HepG2 (cell line): ENCODE results near the gene KCND2. TPM values are rescaled to one million over a fixed set of nuclear protein-coding genes. Genes with fewer than 3 reads are reported as not detected.

Experiments used
- ATAC-seq: fragments of 200-7000 bp; cut with Tn5 transposase; 3 replicates; pipeline ENCODE4 v1.9.1; 2020; ENCODE audit warnings: mild to moderate bottlenecking, moderate library complexity
- BruUV-seq: library from RNA; stranded (reverse); fragments of 400-500 nt; replicated peaks from 2 replicates; lab custom pipeline; 2021; lab: Mats Ljungman, UMichigan
- CTCF ChIA-PET: fragments of 300-600 bp; formaldehyde crosslinking; extraction: SDS; loops from one replicate; lab custom pipeline; 2021; ENCODE audit warnings: low total read pairs, inconsistent platforms, low intra/inter-chr PET ratio; lab: Yijun Ruan, JAX
- POLR2A ChIA-PET: fragments of 350-600 bp; sonication (Branson Sonifier 250); formaldehyde crosslinking; loops from one replicate; lab custom pipeline; 2020; ENCODE audit warnings: antibody characterized with exemption, inconsistent platforms; lab: Yijun Ruan, JAX
- DNase-seq: peaks from one replicate; pipeline ENCODE4 v3.0.0-alpha.2; 2015; ENCODE audit warnings: low spot score
- FAIRE-seq: peaks from 3 replicates; lab custom pipeline; 2011; peaks lifted over from hg19 to GRCh38; lab: Jason Lieb, UNC
- H2AFZ ChIP-seq: one replicate; pipeline ENCODE4 v1.6.1; 2011; ENCODE audit warnings: low read length, inconsistent platforms
- H3K27ac ChIP-seq: fragments of 300-600 bp; 3 replicates; pipeline ENCODE4 v1.8.0; 2011; ENCODE audit warnings: mixed run types, mild to moderate bottlenecking, mixed read lengths, low read length, inconsistent platforms; ENCODE audit not compliant: insufficient read depth; ENCODE audit errors: extremely low read length
- H3K27me3 ChIP-seq, 2 experiments: fragments of 200-600 bp in 1 of 2; 2 replicates in 1 of 2; 3 replicates in 1 of 2; pipeline versions ENCODE4 v1.6.0 to v1.8.0; 2011; ENCODE audit warnings: low read length in 2 of 2, mild to moderate bottlenecking in 2 of 2, moderate library complexity in 2 of 2, inconsistent platforms in 1 of 2; ENCODE audit not compliant: insufficient read depth in 2 of 2, control insufficient read depth in 1 of 2
- H3K36me3 ChIP-seq, 2 experiments: fragments of 200-600 bp in 1 of 2; replicated peaks in 1 of 2; 2 replicates in 1 of 2; 3 replicates in 1 of 2; pipeline versions ENCODE4 v1.5.1 to v1.8.0; 2011; ENCODE audit warnings: low read length in 2 of 2, inconsistent platforms in 1 of 2; ENCODE audit not compliant: insufficient read depth in 2 of 2, control insufficient read depth in 1 of 2
- H3K4me1 ChIP-seq: 2 replicates; pipeline ENCODE4 v1.5.1; 2012; ENCODE audit warnings: low read length, inconsistent platforms; ENCODE audit not compliant: insufficient read depth
- H3K4me2 ChIP-seq: 2 replicates; pipeline ENCODE4 v1.6.0; 2011; ENCODE audit warnings: low read depth, low read length, inconsistent platforms
- H3K4me3 ChIP-seq, 3 experiments: fragments of 200-600 bp in 1 of 3; sonication (generic), shearing (Covaris generic) in 1 of 3; replicated peaks in 1 of 3; 2 replicates each; pipeline ENCODE4 v1.5.1; 2011 to 2016; ENCODE audit warnings: low read length in 3 of 3, inconsistent platforms in 2 of 3, low read depth in 2 of 3, mild to moderate bottlenecking in 2 of 3, control low read depth in 1 of 3, mixed read lengths in 1 of 3; ENCODE audit not compliant: insufficient read depth in 1 of 3
- H3K79me2 ChIP-seq: one replicate; pipeline ENCODE4 v1.6.1; 2011; ENCODE audit warnings: low read length, inconsistent platforms; ENCODE audit not compliant: insufficient read depth
- H3K9ac ChIP-seq: 2 replicates; pipeline ENCODE4 v1.6.0; 2011; ENCODE audit warnings: mild to moderate bottlenecking, low read depth, low read length, inconsistent platforms; ENCODE audit not compliant: insufficient read depth
- H3K9me3 ChIP-seq: 2 replicates; pipeline ENCODE4 v1.5.1; 2012; ENCODE audit warnings: mild to moderate bottlenecking, low read length
- H4K20me1 ChIP-seq: 2 replicates; pipeline ENCODE4 v1.6.0; 2011; ENCODE audit warnings: inconsistent platforms, mild to moderate bottlenecking, low read length, moderate library complexity; ENCODE audit not compliant: insufficient read depth
- CBX5 ChIP-seq: sonication (generic); formaldehyde crosslinking; IDR thresholded peaks from 2 replicates; pipeline ENCODE4 v1.4.0; 2020; ENCODE audit warnings: missing genetic modification reagents, borderline replicate concordance
- FOXJ3 ChIP-seq: sonication (generic); formaldehyde crosslinking; IDR thresholded peaks from 2 replicates; pipeline ENCODE4 v1.4.0; 2020; ENCODE audit warnings: missing genetic modification reagents, mild to moderate bottlenecking, borderline replicate concordance
- HMG20A ChIP-seq: IDR thresholded peaks from 2 replicates; pipeline ENCODE4 v1.6.1; 2016; ENCODE audit warnings: borderline replicate concordance
- KLF11 ChIP-seq: IDR thresholded peaks from 2 replicates; pipeline ENCODE4 v1.6.1; 2016; ENCODE audit warnings: missing compliant biosample characterization
- KLF12 ChIP-seq: sonication (generic); formaldehyde crosslinking; IDR thresholded peaks from 2 replicates; pipeline ENCODE4 v1.4.0; 2020; ENCODE audit warnings: missing genetic modification reagents, borderline replicate concordance
- NRL ChIP-seq: sonication (generic); formaldehyde crosslinking; IDR thresholded peaks from 2 replicates; pipeline ENCODE4 v1.5.0; 2020; ENCODE audit warnings: missing genetic modification reagents, mild to moderate bottlenecking, moderate library complexity, borderline replicate concordance
- PLRG1 ChIP-seq: fragments of 450-650 bp; conservative IDR thresholded peaks from 2 replicates; pipeline ENCODE4 v1.6.1; 2016
- RNF2 ChIP-seq: fragments of 450-650 bp; conservative IDR thresholded peaks from 2 replicates; pipeline ENCODE4 v1.6.1; 2016; ENCODE audit warnings: low read depth
- RXRB ChIP-seq: IDR thresholded peaks from 2 replicates; pipeline ENCODE4 v1.6.1; 2016; ENCODE audit warnings: borderline replicate concordance, missing genetic modification reagents, missing compliant biosample characterization
- SIX1 ChIP-seq: sonication (generic); formaldehyde crosslinking; IDR thresholded peaks from 2 replicates; pipeline ENCODE4 v1.4.0; 2020; ENCODE audit warnings: missing genetic modification reagents, borderline replicate concordance
- XBP1 ChIP-seq: sonication (generic); formaldehyde crosslinking; IDR thresholded peaks from 2 replicates; pipeline ENCODE4 v1.5.0; 2020; ENCODE audit warnings: missing genetic modification reagents
- ZBTB8A ChIP-seq: sonication (generic); formaldehyde crosslinking; IDR thresholded peaks from 2 replicates; pipeline ENCODE4 v1.4.0; 2020; ENCODE audit warnings: mild to moderate bottlenecking, low read depth, missing genetic modification reagents, borderline replicate concordance
- ZMYM3 ChIP-seq: sonication (generic); formaldehyde crosslinking; IDR thresholded peaks from 2 replicates; pipeline ENCODE4 v1.5.1; 2020; ENCODE audit warnings: mild to moderate bottlenecking, missing genetic modification reagents
- ZMYM4 ChIP-seq: sonication (generic); formaldehyde crosslinking; IDR thresholded peaks from 2 replicates; pipeline ENCODE4 v1.8.1; 2023; ENCODE audit warnings: mild to moderate bottlenecking, missing genetic modification reagents
- ZNF251 ChIP-seq: sonication (generic); formaldehyde crosslinking; IDR thresholded peaks from 2 replicates; pipeline ENCODE4 v1.9.0; 2021; ENCODE audit warnings: mild to moderate bottlenecking, missing genetic modification reagents
- WGBS: methylation state at CpG from one replicate; pipeline ENCODE4 v1.1.6; 2017; ENCODE audit warnings: low lambda C conversion rate; 5-methylcytosine and 5-hydroxymethylcytosine counted together
- in situ Hi-C: cut with HindIII; loops from 2 replicates; pipeline ENCODE4 v1.10.0; 2017; ENCODE audit warnings: low pct_unique_long_range_greater_than_20kb; ENCODE audit not compliant: extremely low pct_ligation_motif_present
- intact Hi-C: fragments of 100-400 bp; cut with micrococcal nuclease; formaldehyde crosslinking; loops from one replicate; pipeline ENCODE4 v1.10.0; 2022; ENCODE audit not compliant: unreplicated experiment
- polyA plus RNA-seq, 8 experiments: library from polyadenylated mRNA; depleted of rRNA in 3 of 8; stranded (reverse) in 7 of 8; unstranded in 1 of 8; fragments of >200 nt; fragmentation: Illumina TruSeq in 4 of 8; extraction: Trizol in 4 of 8; gene quantifications; 2 replicates each; pipeline versions ENCODE4 v1.2.1 to v1.2.3, GENCODE V29; 2011 to 2016; ENCODE audit warnings: low read depth in 4 of 8, missing spikeins in 1 of 8, mixed read lengths in 1 of 8; ENCODE audit not compliant: insufficient read depth in 1 of 8
- total RNA-seq, 5 experiments: library from RNA; depleted of rRNA; stranded (reverse); fragments of >200 nt; fragmentation: Illumina TruSeq; extraction: Trizol; gene quantifications; 2 replicates each; pipeline ENCODE4 v1.2.3, GENCODE V29; 2016; ENCODE audit warnings: low read depth in 1 of 5
- TF ChIP-seq, protein P1 (sequence below): sonication (generic); formaldehyde crosslinking; IDR thresholded peaks from 2 replicates; pipeline ENCODE4 v1.9.0; 2022; ENCODE audit warnings: missing genetic modification reagents, mild to moderate bottlenecking, borderline replicate concordance
- TF ChIP-seq, protein P2 (sequence below): sonication (generic); formaldehyde crosslinking; IDR thresholded peaks from 2 replicates; pipeline ENCODE4 v1.4.0; 2020; ENCODE audit warnings: missing genetic modification reagents

Gene KCND2
- total and polyA plus RNA-seq, 2 of the 13 experiments (the other 11 are each of a cell fraction or from before 2014, with no cell fraction given), result not detected

DNA sequence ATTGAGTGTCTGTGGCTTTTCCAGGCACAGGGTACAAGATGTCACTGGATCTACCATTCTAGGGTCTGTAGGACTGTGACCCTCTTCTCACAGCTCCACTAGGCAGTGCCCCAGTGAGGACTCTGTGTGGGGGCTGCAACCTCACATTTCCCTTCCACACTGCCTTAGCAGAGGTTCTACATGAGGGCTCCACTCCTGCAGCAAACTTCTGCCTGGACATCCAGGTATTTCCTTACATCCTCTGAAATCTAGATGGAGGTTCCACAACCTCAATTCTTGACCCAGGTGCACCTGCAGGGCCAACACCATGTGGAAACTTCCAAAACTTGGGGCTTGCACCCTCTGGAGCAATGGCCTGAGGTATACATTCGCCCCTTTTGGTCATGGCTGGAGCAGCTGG lies 183.7 kb downstream of the KCND2 start:
- DNase-seq, result no peak
- in situ Hi-C loops, result no loop called here
- intact Hi-C loops, result no loop called here
- Histone ChIP-seq H3K36me3 (no peaks in the 10 kb centered on the region), H3K27ac (no peak overlapping the region), H3K9me3 (peaks cover 34% of the 10 kb centered on the region), H3K9ac (no peak overlapping the region), H4K20me1 (no peaks in the 10 kb centered on the region), H3K27me3 (no peaks in the 10 kb centered on the region), H3K79me2 (no peaks in the 10 kb centered on the region), H3K4me3 (no peak overlapping the region), H2AFZ (no peak overlapping the region), H3K4me2 (no peak overlapping the region), H3K4me1 (no peaks in the 10 kb centered on the region)
- no peak for FAIRE-seq
- CTCF ChIA-PET, result no interaction called here
- no peak for TF ChIP-seq ZNF251
- TF ChIP-seq, protein P1, sequence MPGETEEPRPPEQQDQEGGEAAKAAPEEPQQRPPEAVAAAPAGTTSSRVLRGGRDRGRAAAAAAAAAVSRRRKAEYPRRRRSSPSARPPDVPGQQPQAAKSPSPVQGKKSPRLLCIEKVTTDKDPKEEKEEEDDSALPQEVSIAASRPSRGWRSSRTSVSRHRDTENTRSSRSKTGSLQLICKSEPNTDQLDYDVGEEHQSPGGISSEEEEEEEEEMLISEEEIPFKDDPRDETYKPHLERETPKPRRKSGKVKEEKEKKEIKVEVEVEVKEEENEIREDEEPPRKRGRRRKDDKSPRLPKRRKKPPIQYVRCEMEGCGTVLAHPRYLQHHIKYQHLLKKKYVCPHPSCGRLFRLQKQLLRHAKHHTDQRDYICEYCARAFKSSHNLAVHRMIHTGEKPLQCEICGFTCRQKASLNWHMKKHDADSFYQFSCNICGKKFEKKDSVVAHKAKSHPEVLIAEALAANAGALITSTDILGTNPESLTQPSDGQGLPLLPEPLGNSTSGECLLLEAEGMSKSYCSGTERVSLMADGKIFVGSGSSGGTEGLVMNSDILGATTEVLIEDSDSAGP (CRISPR knock-in tag), result no peak
- no peak for TF ChIP-seq KLF12 (CRISPR knock-in tag)
- no peak for TF ChIP-seq HMG20A
- TF ChIP-seq XBP1 (CRISPR knock-in tag), result no peak
- no peak for TF ChIP-seq FOXJ3 (CRISPR knock-in tag)
- 0% methylated on average over 1 of the region's 1 CpG for WGBS
- POLR2A ChIA-PET, result no interaction called here
- BruUV-seq, result no TSS peak
- ATAC-seq, result no peak

DNA sequence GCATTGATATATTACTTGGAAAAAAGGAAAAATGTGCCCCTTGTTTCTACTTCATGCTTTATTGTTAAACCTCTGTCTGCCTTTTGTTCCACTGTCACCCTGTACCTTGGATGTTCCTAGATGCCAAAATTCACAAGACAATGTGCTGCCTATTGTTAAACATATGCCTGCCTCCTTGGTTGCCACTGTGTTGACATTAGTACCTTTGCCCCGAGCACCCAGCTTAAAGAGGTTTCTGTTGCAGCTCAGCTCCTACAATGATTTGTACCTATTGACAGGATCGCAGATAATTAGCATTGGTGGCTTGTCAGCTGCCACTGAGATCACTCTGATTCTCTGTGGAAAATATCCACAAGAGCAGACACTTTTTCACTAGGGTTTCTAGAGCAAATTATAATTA lies 188.0 kb downstream of the KCND2 start:
- Histone ChIP-seq H3K36me3 (no peaks in the 10 kb centered on the region), H3K4me3 (no peak overlapping the region), H4K20me1 (no peaks in the 10 kb centered on the region), H3K79me2 (no peaks in the 10 kb centered on the region), H3K4me1 (no peaks in the 10 kb centered on the region), H2AFZ (no peak overlapping the region), H3K9ac (no peak overlapping the region), H3K9me3 (peaks cover 24% of the 10 kb centered on the region), H3K27me3 (no peaks in the 10 kb centered on the region), H3K4me2 (no peak overlapping the region), H3K27ac (no peak overlapping the region)
- no TSS peak for BruUV-seq
- intact Hi-C loops (no loop called here), in situ Hi-C loops (no loop called here)
- ATAC-seq, result no peak
- FAIRE-seq, result no peak
- CTCF ChIA-PET, result no interaction called here
- whole genome bisulfite sequencing, result 4% methylated on average over 2 of the region's 2 CpGs
- no peak for DNase-seq
- POLR2A ChIA-PET, result no interaction called here
- TF ChIP-seq KLF11 (CRISPR knock-in tag) (no peak), NRL (CRISPR knock-in tag) (no peak), CBX5 (CRISPR knock-in tag) (no peak), RNF2 (no peak), RXRB (CRISPR knock-in tag) (no peak), ZMYM4 (CRISPR knock-in tag) (no peak), SIX1 (CRISPR knock-in tag) (no peak), ZBTB8A (CRISPR knock-in tag) (no peak), PLRG1 (no peak), ZMYM3 (CRISPR knock-in tag) (no peak)
- TF ChIP-seq, protein P2, sequence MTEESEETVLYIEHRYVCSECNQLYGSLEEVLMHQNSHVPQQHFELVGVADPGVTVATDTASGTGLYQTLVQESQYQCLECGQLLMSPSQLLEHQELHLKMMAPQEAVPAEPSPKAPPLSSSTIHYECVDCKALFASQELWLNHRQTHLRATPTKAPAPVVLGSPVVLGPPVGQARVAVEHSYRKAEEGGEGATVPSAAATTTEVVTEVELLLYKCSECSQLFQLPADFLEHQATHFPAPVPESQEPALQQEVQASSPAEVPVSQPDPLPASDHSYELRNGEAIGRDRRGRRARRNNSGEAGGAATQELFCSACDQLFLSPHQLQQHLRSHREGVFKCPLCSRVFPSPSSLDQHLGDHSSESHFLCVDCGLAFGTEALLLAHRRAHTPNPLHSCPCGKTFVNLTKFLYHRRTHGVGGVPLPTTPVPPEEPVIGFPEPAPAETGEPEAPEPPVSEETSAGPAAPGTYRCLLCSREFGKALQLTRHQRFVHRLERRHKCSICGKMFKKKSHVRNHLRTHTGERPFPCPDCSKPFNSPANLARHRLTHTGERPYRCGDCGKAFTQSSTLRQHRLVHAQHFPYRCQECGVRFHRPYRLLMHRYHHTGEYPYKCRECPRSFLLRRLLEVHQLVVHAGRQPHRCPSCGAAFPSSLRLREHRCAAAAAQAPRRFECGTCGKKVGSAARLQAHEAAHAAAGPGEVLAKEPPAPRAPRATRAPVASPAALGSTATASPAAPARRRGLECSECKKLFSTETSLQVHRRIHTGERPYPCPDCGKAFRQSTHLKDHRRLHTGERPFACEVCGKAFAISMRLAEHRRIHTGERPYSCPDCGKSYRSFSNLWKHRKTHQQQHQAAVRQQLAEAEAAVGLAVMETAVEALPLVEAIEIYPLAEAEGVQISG (CRISPR knock-in tag), result no peak
